Testis (tissue), 2 donors: ENCODE results near the gene HSP90AB1.

Experiments
- CTCF ChIP-seq, 3 experiments: fragments of 450-650 bp in 2 of 3; fragments of 200-600 bp in 1 of 3; sonication (generic) in 1 of 3; IDR thresholded peaks; one replicate each; pipeline ENCODE4 v1.5.1; 2016 to 2019; ENCODE audit warnings: antibody characterized with exemption in 3 of 3, mild to moderate bottlenecking in 2 of 3, moderate library complexity in 1 of 3
- POLR2A ChIP-seq: fragments of 450-650 bp; IDR thresholded peaks from one replicate; pipeline ENCODE4 v1.6.1; 2017; ENCODE audit warnings: antibody characterized with exemption, mild to moderate bottlenecking, moderate library complexity

- TF ChIP-seq CTCF (IDR thresholded peaks at IDR 0.05) (no peak), POLR2A (no peak)
Observed at GRCh38 chr6:44235269-44235668, 11.6 kb upstream of the HSP90AB1 start.
